ENCODE results near the gene PID1. TPM values are rescaled to one million over a fixed set of nuclear protein-coding genes. Genes with fewer than 3 reads are reported as not detected.

PID1 gene
- total RNA-seq, 2 donors from 2014 or later = 0.55 to 1.6 TPM

- WGBS, 2 experiments (ENCODE audit: insufficient coverage in 1 of 2, insufficient read length in 1 of 2) = 80% methylated on average over 1 to 4 of the region's 4 CpGs
- no peak overlapping the region for H3K27ac Mint-ChIP-seq
- H3K4me3 Mint-ChIP-seq = no peak overlapping the region
- Histone ChIP-seq H3K4me3 (ENCODE audit: low read length) (no peak overlapping the region), H3K9ac (ENCODE audit: extremely low read depth, low read length, poor library complexity, severe bottlenecking) (no peak overlapping the region), H3K36me3 (ENCODE audit: control insufficient read depth, insufficient read depth, low read length) (no peaks in the 10 kb centered on the region), H3K27me3 (ENCODE audit: control insufficient read depth, insufficient read depth, low read length, poor library complexity, severe bottlenecking) (peaks cover 25% of the 10 kb centered on the region), H3K27ac (ENCODE audit: low read depth, low read length) (no peak overlapping the region), H3K4me1 (ENCODE audit: control insufficient read depth, insufficient read depth, low read length) (peaks cover 9% of the 10 kb centered on the region), H3K9me3 (ENCODE audit: control insufficient read depth, low read length) (no peaks in the 10 kb centered on the region)
- DNase-seq = no peak
- H3K36me3 Mint-ChIP-seq (ENCODE audit: low read depth) = no peaks in the 10 kb centered on the region
- TF ChIP-seq, protein P1, sequence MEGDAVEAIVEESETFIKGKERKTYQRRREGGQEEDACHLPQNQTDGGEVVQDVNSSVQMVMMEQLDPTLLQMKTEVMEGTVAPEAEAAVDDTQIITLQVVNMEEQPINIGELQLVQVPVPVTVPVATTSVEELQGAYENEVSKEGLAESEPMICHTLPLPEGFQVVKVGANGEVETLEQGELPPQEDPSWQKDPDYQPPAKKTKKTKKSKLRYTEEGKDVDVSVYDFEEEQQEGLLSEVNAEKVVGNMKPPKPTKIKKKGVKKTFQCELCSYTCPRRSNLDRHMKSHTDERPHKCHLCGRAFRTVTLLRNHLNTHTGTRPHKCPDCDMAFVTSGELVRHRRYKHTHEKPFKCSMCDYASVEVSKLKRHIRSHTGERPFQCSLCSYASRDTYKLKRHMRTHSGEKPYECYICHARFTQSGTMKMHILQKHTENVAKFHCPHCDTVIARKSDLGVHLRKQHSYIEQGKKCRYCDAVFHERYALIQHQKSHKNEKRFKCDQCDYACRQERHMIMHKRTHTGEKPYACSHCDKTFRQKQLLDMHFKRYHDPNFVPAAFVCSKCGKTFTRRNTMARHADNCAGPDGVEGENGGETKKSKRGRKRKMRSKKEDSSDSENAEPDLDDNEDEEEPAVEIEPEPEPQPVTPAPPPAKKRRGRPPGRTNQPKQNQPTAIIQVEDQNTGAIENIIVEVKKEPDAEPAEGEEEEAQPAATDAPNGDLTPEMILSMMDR (conservative IDR thresholded peaks at IDR 0.05) = no peak
- H3K4me1 Mint-ChIP-seq = peaks cover 10% of the 10 kb centered on the region
- H3K9me3 Mint-ChIP-seq = no peaks in the 10 kb centered on the region
- H3K27me3 Mint-ChIP-seq (ENCODE audit: insufficient read depth) = peaks cover 34% of the 10 kb centered on the region
Observed at GRCh38 chr2:229268626-229269025, 2.5 kb downstream of the PID1 start.

GRCh38 chr2:229267080-229267479 is 4.0 kb downstream of the PID1 start:
- H3K27ac ChIP-seq (ENCODE audit: low read depth, low read length) = no peak overlapping the region
- H3K36me3 ChIP-seq (ENCODE audit: control insufficient read depth, insufficient read depth, low read length) = no peaks in the 10 kb centered on the region
- H3K9me3 ChIP-seq (ENCODE audit: control insufficient read depth, low read length) = no peaks in the 10 kb centered on the region
- H3K9ac ChIP-seq (ENCODE audit: extremely low read depth, low read length, poor library complexity, severe bottlenecking) = no peak overlapping the region
- no peak overlapping the region for H3K27ac Mint-ChIP-seq
- no peaks in the 10 kb centered on the region for H3K9me3 Mint-ChIP-seq
- no peak for DNase-seq
- no peak overlapping the region for H3K4me3 ChIP-seq (ENCODE audit: low read length)
- TF ChIP-seq, protein P1 (conservative IDR thresholded peaks at IDR 0.05) = peak; percentile 37
- H3K27me3 Mint-ChIP-seq (ENCODE audit: insufficient read depth) = peaks cover 23% of the 10 kb centered on the region
- 85 to 100% methylated on average over 1 of the region's 1 CpG for WGBS, 2 experiments (ENCODE audit: insufficient coverage in 1 of 2, insufficient read length in 1 of 2)
- peaks cover 14% of the 10 kb centered on the region for H3K27me3 ChIP-seq (ENCODE audit: control insufficient read depth, insufficient read depth, low read length, poor library complexity, severe bottlenecking)
- H3K4me1 Mint-ChIP-seq = peaks cover 4% of the 10 kb centered on the region
- H3K36me3 Mint-ChIP-seq (ENCODE audit: low read depth) = no peaks in the 10 kb centered on the region
- H3K4me3 Mint-ChIP-seq = no peak overlapping the region
- H3K4me1 ChIP-seq (ENCODE audit: control insufficient read depth, insufficient read depth, low read length) = peaks cover 9% of the 10 kb centered on the region

DNA sequence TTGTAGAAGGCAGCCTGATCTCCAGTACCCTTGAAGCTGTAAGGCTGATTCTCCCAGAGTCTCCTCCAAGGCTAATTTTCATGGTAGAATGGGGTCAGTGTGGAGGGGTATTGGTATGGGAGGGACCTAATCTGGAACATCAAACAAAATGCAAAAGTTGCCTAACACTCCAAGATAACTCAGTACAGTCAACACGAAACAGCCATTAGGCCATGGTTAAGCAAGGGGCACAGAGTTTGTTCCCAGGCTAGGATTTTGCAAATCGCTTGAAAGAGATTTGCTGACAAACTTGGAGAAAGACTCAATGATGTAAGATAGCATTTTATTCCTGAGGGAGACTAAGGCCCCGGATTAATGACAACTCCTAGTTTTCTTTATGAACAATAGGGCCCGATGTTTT is 5.4 kb downstream of the PID1 start:
- peaks cover 7% of the 10 kb centered on the region for H3K27me3 ChIP-seq (ENCODE audit: control insufficient read depth, insufficient read depth, low read length, poor library complexity, severe bottlenecking)
- Mint-ChIP-seq H3K4me3 (no peak overlapping the region), H3K27ac (no peak overlapping the region), H3K4me1 (peaks cover 4% of the 10 kb centered on the region), H3K36me3 (ENCODE audit: low read depth) (no peaks in the 10 kb centered on the region), H3K27me3 (ENCODE audit: insufficient read depth) (peaks cover 17% of the 10 kb centered on the region), H3K9me3 (no peaks in the 10 kb centered on the region)
- H3K27ac ChIP-seq (ENCODE audit: low read depth, low read length) = no peak overlapping the region
- no peaks in the 10 kb centered on the region for H3K36me3 ChIP-seq (ENCODE audit: control insufficient read depth, insufficient read depth, low read length)
- no peaks in the 10 kb centered on the region for H3K9me3 ChIP-seq (ENCODE audit: control insufficient read depth, low read length)
- DNase-seq = no peak
- peaks cover 9% of the 10 kb centered on the region for H3K4me1 ChIP-seq (ENCODE audit: control insufficient read depth, insufficient read depth, low read length)
- WGBS, 2 experiments (ENCODE audit: insufficient coverage in 1 of 2, insufficient read length in 1 of 2) = 88 to 96% methylated on average over 4 of the region's 4 CpGs
- TF ChIP-seq, protein P1 (conservative IDR thresholded peaks at IDR 0.05) = no peak
- no peak overlapping the region for H3K4me3 ChIP-seq (ENCODE audit: low read length)
- H3K9ac ChIP-seq (ENCODE audit: extremely low read depth, low read length, poor library complexity, severe bottlenecking) = no peak overlapping the region

Data from endodermal cell (in vitro differentiated cells).